ENCODE measurements around the gene MEDAG. TPM values are rescaled to one million over a fixed set of nuclear protein-coding genes. Genes with fewer than 3 reads are reported as not detected.

The MEDAG gene
- total RNA-seq, 2 experiments from 2014 or later = not detected

DNA sequence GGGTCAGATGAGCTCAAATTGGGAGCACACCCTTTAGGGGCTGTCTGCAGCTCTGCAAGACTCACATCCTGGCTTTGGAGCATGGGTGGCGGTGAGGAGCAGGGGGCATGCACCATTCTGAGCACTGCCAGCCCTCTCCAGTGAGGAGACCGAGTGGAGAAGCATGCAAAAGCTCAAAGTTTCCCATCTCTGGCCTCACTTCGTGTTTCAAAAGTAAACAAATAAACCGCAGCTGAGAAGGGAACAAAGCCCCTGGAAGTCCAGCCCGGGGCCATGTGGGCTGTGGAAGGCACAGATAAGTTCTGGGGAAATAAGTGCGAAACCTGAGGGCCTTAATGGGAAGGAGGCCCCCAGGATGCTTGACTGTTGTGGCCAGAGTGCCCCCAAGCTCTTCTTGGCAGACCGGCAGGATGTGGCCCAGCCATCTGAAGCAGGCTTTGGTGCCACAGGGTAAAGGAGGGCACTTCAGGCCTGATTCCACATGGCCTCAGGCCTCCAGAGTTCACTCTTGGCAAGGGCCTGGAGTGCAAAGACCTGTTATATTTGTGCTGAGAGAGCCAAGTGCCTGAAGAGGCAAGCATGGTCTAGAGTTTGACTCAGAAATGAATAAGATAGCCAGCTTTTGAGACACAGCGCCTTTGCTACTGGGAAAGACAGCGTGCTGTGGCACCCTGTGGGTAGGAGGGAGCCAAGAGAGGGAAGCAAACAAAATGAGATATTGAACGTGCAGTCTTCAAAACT is 1.2 kb downstream of the MEDAG start:
- CTCF ChIA-PET = interaction anchor here (0.9 to 1.0 kb wide), 2 partner anchors 15 to 41 kb away, joined by 3 read pairs; no protein-coding TSS in a partner anchor
- intact Hi-C loops (cut with micrococcal nuclease) = no loop called here
- Mint-ChIP-seq H3K27ac (no peak overlapping the region), H3K4me3 (no peak overlapping the region), H3K4me1 (ENCODE audit: low read depth) (no peaks in the 10 kb centered on the region), H3K36me3 (ENCODE audit: low read depth) (no peaks in the 10 kb centered on the region), H3K9me3 (no peaks in the 10 kb centered on the region), H3K27me3 (peaks cover 50% of the 10 kb centered on the region)
- ATAC-seq (no peak), DNase-seq (no peak)
- TF ChIP-seq, protein P1, sequence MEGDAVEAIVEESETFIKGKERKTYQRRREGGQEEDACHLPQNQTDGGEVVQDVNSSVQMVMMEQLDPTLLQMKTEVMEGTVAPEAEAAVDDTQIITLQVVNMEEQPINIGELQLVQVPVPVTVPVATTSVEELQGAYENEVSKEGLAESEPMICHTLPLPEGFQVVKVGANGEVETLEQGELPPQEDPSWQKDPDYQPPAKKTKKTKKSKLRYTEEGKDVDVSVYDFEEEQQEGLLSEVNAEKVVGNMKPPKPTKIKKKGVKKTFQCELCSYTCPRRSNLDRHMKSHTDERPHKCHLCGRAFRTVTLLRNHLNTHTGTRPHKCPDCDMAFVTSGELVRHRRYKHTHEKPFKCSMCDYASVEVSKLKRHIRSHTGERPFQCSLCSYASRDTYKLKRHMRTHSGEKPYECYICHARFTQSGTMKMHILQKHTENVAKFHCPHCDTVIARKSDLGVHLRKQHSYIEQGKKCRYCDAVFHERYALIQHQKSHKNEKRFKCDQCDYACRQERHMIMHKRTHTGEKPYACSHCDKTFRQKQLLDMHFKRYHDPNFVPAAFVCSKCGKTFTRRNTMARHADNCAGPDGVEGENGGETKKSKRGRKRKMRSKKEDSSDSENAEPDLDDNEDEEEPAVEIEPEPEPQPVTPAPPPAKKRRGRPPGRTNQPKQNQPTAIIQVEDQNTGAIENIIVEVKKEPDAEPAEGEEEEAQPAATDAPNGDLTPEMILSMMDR (IDR thresholded peaks at IDR 0.05) = no peak
- POLR2A ChIA-PET = no interaction called here

DNA sequence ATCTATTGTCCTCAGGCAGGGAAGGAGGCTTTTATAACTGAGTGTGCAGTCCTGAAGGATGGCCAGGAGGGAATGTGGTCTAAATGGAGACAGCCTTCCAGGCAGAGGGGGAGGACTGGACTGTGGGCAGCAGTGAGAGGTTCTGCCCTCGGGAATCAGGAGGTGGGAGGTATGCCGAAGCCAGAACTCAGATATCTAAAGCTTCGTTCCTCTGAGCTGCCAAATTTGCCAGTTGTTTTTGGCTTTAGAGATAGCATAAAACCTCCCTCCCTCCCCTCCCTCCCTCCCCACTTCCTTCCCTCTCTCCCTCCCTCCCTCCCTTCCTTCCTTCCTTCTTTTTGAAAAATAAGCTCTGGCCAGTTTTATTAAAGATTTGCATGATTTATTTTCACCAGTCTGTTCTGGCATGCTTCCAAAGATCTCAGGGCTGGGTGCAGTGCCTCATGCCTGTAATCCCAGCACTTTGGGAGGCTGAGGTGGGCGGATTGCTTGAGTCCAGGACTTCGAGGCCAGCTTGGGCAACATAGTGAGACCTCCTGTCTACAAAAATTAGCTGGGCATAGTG is 2.4 kb downstream of the MEDAG start:
- Mint-ChIP-seq H3K27ac (no peak overlapping the region), H3K4me3 (no peak overlapping the region), H3K9me3 (no peaks in the 10 kb centered on the region), H3K27me3 (peaks cover 47% of the 10 kb centered on the region), H3K36me3 (ENCODE audit: low read depth) (no peaks in the 10 kb centered on the region), H3K4me1 (ENCODE audit: low read depth) (no peaks in the 10 kb centered on the region)
- ATAC-seq (no peak), DNase-seq (no peak)
- intact Hi-C loops (cut with micrococcal nuclease) = no loop called here
- TF ChIP-seq, protein P1 (IDR thresholded peaks at IDR 0.05) = no peak
- POLR2A ChIA-PET = no interaction called here
- CTCF ChIA-PET = interaction anchor here (0.8 to 1.2 kb wide), 2 partner anchors 18 to 43 kb away, joined by 3 read pairs; no protein-coding TSS in a partner anchor

DNA sequence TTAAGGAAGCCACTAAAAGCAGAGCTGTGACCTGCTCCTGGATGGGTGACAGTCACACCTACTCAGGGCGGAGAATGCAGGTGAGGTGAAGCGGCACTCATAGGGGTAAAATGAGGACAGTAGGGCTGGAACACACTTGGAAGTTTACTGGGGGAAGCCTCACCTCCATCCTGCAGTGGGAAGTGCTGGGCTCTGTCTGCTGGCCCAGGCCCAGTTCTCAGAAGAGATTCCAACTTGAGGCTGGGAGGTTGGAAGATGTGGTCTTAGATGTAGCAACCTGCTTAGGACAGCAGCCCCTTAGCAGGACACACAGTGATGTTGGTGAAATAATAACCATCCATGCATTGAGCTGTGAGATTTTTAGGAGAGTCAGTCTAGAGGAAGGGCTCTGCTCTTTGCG is 4.6 kb downstream of the MEDAG start:
- no peak overlapping the region for H3K27ac Mint-ChIP-seq
- ChIA-PET CTCF (interaction anchor here (1.4 kb wide), 1 partner anchor 45 kb away, joined by 3 read pairs; no protein-coding TSS in a partner anchor), POLR2A (no interaction called here)
- intact Hi-C loops (cut with micrococcal nuclease) = no loop called here
- DNase-seq = no peak
- no peak overlapping the region for H3K4me3 Mint-ChIP-seq
- ATAC-seq = no peak
- TF ChIP-seq, protein P1 (IDR thresholded peaks at IDR 0.05) = no peak
- no peaks in the 10 kb centered on the region for H3K36me3 Mint-ChIP-seq (ENCODE audit: low read depth)
- H3K27me3 Mint-ChIP-seq = peaks cover 34% of the 10 kb centered on the region
- H3K9me3 Mint-ChIP-seq = no peaks in the 10 kb centered on the region
- H3K4me1 Mint-ChIP-seq (ENCODE audit: low read depth) = no peaks in the 10 kb centered on the region

DNA sequence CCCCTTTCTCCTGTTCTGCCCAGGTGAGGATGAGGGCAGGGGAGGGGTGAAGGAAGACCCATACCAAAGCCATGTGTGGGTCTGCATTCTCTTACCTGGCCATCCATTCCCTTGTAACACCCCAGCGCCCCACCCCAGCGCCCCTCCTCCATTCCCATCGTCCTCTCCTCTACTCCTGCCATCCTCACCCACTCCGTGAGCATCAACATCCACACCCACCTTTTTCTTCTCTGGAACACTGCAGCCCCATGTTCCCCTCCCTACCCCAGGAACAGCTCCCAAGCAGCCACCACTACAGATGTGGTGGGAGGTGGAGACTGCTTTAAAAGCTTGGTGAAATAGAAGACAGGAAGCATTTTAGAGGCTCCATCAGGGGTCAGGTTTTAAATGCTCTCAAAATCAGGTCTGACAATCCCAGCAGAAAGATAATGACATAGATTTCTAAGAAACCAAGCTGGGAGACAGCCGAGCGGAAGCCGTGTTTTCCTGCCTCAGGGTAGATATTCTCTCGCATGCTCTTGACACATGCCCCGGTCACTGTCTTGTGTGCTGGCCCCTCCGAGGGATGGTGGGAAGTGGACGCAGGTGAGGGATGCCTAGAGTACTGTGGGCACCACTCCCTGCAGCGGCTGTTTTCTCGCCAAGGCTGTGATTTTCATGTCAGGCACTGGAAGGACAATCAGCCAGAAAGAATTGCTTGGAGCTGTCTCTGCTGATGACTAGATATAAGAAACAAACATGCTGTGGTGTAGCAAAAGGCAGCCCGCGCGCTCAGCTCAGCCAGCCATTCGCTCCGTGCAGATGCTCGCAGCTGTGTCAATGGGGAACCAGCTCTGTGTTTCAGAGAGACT is 9.8 kb downstream of the MEDAG start:
- H3K27ac Mint-ChIP-seq = no peak overlapping the region
- DNase-seq (no peak), ATAC-seq (no peak)
- CTCF ChIA-PET = interaction anchor here (1.5 to 1.6 kb wide), 2 partner anchors 50 to 129 kb away, joined by 4 read pairs; no protein-coding TSS in a partner anchor
- peaks cover 24% of the 10 kb centered on the region for H3K27me3 Mint-ChIP-seq
- POLR2A ChIA-PET = no interaction called here
- TF ChIP-seq, protein P1 (IDR thresholded peaks at IDR 0.05) = no peak
- H3K4me1 Mint-ChIP-seq (ENCODE audit: low read depth) = no peaks in the 10 kb centered on the region
- no peak overlapping the region for H3K4me3 Mint-ChIP-seq
- intact Hi-C loops (cut with micrococcal nuclease) = no loop called here
- H3K36me3 Mint-ChIP-seq (ENCODE audit: low read depth) = no peaks in the 10 kb centered on the region
- H3K9me3 Mint-ChIP-seq = no peaks in the 10 kb centered on the region

All from activated CD8-positive, alpha-beta T cell treated with anti-CD3 and anti-CD28 coated beads for 36 hours (primary cell).